HTERT RPE-1 (cell line): ENCODE measurements around the gene THEM4.

Experiments
- in situ Hi-C: fragments of 300-500 bp; cut with MboI; formaldehyde crosslinking; loops from 4 replicates; pipeline ENCODE4 v1.14.3; 2020; ENCODE audit warnings: low sequenced_read_pairs

The THEM4 gene

DNA sequence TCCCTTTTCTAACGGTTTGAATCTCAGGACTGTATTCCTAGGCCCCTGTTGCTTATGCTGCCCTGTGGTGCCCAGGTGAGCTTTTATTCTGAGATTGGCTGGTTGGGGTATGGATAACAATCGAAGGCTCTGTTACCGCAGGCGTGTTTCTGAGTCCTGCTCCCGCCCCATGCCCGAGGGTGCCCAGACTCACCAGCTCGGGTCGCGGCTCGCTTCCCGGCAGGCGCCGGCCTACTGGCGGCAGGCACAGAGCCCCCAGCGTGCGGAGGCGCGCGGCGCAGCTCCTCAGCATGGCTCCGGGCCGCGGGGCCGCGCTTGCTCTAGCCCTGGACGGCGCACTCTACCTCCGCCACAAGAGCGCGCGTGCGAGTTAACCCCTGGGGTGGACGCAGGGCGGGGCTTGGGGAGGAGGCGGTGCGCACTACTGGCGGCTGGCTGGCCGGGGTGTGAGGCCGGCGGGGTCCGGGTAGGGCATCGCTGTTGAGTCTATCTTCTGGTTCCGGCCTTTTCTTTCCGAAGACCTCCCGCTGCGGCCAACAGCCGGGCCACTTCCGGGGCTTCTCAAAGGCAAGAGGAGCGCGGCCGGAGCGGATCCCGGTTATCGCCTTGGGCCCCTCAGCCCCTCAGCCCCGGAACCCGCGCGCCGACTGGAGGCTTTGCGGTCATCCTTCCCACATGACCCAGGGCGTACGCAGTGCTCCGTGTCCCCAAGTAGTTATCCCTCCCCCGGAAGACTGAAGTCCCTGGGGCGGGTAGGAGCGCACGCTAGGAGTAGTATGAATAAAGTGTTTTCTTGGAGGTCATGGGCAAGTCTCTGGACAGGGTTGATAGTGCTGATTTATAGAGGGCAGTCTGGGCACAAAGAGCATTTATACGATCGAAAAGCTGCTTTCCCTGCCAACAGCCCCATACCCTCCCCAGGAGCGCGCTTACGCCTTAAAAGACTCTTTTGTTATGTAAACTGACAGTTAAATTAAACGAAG is at the start of gene THEM4:
THEM4 (minus strand) TSS at position 345 of the 983 bp plus-strand sequence; CDS start at position 292, 53 bp downstream.
- in situ Hi-C loops, result no loop called here

- in situ Hi-C loops, result no loop called here
Measured at GRCh38 chr1:151958959-151959358, 49.6 kb upstream of the THEM4 start.

DNA sequence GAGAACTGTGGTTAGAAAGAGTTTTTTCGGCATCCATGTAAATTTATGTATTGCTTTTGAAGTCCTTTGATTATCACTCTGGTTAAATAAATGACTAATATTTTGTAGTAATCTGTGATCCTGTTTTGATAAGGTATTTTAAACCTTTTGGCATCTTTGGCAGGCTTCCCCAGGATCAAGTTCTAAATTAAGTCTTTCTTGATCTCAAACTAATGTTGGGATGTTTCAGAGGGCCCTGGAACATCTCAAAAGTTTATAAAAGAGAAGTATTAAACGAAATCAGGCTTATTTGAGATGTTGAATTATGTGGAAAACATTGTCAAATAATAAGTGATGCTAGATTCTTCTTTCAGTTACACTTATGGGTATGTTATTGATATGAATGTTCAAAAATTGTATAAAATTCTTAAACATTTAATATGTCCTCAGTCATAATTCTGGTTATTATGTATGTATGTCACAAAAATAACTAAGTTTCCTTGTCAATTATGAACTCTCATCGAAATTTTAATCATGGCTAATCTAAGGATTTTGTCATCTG is 47.7 kb upstream of the THEM4 start:
- in situ Hi-C loops, result no loop called here

- in situ Hi-C loops, result no loop called here
Measured at GRCh38 chr1:151953409-151954094, 44.2 kb upstream of the THEM4 start.

DNA sequence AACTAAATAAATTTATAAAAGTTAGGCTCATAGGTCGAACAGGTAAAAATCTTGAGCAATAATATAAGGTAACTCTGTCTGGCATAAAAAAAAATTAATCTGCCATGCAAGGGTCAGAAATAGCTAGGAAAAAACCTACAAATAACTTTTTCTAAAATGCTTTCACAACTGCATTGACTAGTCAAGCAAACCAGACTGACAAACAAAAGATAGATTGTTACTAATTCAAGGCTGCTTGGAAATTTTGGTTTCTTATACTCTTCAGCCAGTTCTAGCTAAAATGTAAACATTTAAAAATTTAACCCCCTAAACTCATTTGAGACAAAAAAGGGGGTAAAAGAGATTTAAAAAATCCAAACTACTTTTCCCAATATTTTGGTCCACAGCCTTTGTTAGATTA is 43.5 kb upstream of the THEM4 start:
- in situ Hi-C loops, result no loop called here

- in situ Hi-C loops, result no loop called here
Measured at GRCh38 chr1:151949371-151950193, 40.3 kb upstream of the THEM4 start.

- in situ Hi-C loops, result no loop called here
Measured at GRCh38 chr1:151948506-151948905, 39.2 kb upstream of the THEM4 start.

- in situ Hi-C loops, result no loop called here
Measured at GRCh38 chr1:151947140-151947539, 37.8 kb upstream of the THEM4 start.

DNA sequence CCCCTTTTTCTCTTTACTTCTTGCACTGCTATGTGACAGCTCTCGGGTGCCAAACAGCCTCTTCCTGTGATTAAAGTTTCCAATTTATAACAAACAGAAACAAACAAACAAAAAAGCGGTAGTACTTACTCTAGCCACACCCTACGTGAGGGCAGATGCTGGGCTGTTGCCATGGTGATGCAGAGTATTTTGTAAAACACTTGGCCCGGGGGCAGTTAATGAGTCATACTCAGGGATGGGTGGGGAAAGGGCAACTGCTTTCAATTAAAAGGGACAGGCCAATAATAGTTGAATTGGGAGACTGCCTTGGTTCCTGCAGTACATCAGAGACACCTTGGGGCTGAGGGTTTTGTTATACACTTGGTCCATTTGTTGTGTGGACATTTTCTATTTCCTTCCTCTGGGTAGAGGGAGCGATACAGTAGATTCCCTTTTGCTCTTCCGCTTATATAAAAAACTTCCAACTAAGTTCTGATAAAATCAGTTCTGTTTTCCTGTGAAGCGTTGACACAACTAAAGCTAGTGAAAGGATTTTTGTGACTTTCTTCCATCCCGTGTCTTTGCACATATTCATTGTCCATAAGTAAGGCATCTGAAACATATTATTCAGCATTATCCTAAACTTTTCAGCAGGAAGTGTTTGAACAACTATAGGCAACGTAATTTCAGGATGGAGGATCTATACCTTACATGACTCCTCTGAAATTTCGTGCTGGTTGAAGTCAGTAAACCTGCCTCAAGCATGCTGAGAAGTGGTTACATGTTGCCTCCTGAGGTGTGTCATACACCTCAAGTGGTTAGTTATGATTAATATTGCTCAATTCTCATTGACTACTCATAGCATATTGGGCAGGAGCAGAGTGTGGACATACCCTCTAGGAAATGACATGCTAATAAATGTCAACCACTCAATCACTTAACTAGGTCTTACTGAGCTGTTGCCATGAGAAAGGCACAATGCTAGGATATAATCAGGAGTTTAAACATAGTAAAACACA is 36.7 kb upstream of the THEM4 start:
- in situ Hi-C loops, result no loop called here

- in situ Hi-C loops, result no loop called here
Measured at GRCh38 chr1:151944857-151945575, 35.7 kb upstream of the THEM4 start.

- in situ Hi-C loops, result no loop called here
Measured at GRCh38 chr1:151944126-151944856, 35.0 kb upstream of the THEM4 start.

DNA sequence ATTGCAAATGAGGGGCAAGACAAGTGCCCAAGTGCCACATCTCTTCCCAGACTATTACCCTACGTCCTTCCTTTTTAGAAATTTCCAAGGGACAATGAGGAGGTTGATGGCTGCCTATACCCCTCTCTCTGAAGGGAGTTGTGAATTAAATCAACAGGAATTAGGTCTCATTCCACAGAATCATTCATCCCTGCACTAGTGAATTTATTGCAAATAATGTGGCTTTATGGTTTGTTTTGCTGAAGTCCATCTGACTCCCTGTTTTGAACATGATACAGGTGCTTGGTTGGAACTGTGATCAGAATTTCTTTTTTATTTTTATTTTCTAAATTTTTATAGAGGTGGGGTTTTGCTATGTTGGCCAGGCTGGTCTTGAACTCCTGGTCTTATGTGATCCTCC is 34.3 kb upstream of the THEM4 start:
- in situ Hi-C loops, result no loop called here

GRCh38 chr1:151942882-151943281 is 33.6 kb upstream of the THEM4 start:
- in situ Hi-C loops, result no loop called here

DNA sequence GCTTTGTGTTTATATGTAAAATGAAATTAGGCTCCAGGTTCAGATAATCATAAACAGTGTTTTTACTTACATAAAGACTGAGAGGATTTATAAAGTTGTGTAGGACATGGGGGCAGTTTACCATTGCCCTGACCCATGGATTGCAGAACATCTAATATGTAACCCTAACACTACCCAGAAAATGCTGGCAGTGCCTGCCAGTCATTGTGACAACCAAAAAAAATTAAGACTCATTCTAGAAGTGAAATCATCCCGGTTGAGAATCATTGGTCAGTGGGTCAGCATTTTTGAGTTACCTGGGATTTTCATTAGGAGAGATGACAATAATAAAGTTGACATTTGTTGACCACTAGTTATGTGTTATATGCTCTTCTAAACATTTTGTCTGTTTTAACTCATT is 31.2 kb upstream of the THEM4 start:
- in situ Hi-C loops, result no loop called here

GRCh38 chr1:151939779-151940178 is 30.5 kb upstream of the THEM4 start:
- in situ Hi-C loops, result no loop called here

- in situ Hi-C loops, result no loop called here
Measured at GRCh38 chr1:151939141-151939540, 29.8 kb upstream of the THEM4 start.

DNA sequence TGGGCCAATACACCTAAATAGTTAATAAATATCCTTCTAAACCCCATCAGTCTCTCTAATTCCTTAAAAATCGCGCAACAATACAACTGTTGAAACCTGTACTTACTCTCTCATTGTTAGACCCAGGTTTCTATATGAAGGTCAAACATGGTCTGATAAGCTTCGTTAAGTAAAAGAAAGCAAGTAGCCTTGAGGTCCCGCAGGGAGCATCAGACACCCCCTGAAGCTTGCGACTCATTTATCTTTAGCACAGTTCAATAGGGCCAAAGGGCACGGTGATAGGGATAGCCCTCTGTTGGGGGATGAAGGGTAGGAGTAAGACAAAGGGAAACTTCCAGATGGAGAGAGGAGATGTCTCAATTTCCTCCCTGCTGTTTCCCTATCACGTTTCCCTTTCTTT is 27.3 kb upstream of the THEM4 start:
- in situ Hi-C loops, result no loop called here

DNA sequence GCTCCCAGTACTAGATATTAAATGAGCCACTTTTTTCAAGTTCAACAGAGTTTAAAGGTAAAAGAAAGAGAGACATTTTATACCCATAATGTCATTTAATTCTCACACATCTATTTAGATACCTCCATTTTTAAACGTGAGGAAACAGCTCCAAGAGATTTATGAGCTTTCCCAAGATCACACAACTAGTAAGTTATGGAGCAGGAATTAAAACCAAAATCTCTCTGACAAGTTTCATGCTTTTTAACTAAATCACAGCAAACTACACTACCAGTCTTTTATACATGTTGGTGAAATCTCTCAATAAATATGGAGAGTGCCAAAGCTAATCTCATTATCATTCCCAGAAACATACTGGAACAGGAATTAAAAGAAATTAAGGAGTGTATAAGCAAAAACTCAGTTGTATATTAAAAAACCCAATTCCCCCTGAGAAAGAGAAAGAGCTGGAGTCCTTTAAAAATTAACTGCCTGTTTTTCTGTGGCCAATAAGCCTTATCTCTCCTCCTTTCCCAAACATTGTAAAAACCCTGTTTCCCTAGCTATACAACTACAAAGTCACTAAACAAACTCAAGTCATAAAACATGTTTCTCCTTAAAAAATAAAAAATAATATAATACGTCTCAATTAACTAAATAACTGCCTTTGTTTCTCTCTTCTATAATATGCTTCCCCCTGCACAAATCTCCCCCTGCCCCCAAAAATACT is 26.7 kb upstream of the THEM4 start:
- in situ Hi-C loops, result no loop called here
